GM12878 (cell line): ENCODE results near the gene FKBP2.
A peak's percentile ranks its signal among the peaks of the same experiment; 100 is the strongest.

ENCODE experiments used
- CEBPB ChIP-seq, 2 experiments: fragments of 150-350 bp in 1 of 2; IDR thresholded peaks; 2 replicates each; pipeline ENCODE4 v1.6.1; 2012 to 2014; ENCODE audit warnings: low read depth in 2 of 2, low read length in 2 of 2, borderline replicate concordance in 1 of 2, inconsistent platforms in 1 of 2
- MTA3 ChIP-seq: IDR thresholded peaks from 2 replicates; pipeline ENCODE4 v1.6.1; 2012; ENCODE audit warnings: low read length, inconsistent platforms, borderline replicate concordance
- MXI1 ChIP-seq: fragments of 150-350 bp; IDR thresholded peaks from 2 replicates; pipeline ENCODE4 v1.6.1; 2011; ENCODE audit warnings: low read depth, mild to moderate bottlenecking, inconsistent platforms, low read length, improper control_type of control experiment
- POLR2AphosphoS5 ChIP-seq: IDR thresholded peaks from 2 replicates; pipeline ENCODE4 v1.6.1; 2011; ENCODE audit warnings: mild to moderate bottlenecking, low read length, inconsistent platforms
- RAD21 ChIP-seq: IDR thresholded peaks from 2 replicates; pipeline ENCODE4 v1.6.1; 2011; ENCODE audit warnings: mild to moderate bottlenecking, low read depth, low read length, moderate library complexity; ENCODE audit not compliant: insufficient read depth
- SMAD1 ChIP-seq: fragments of 450-650 bp; IDR thresholded peaks from 2 replicates; pipeline ENCODE4 v1.6.1; 2018; ENCODE audit warnings: mild to moderate bottlenecking, low read depth; ENCODE audit not compliant: partially characterized antibody
- TCF7 ChIP-seq: IDR thresholded peaks from 2 replicates; pipeline ENCODE4 v1.6.1; 2014; ENCODE audit warnings: antibody characterized with exemption, borderline replicate concordance
- ZBED1 ChIP-seq: IDR thresholded peaks from 2 replicates; pipeline ENCODE4 v1.6.1; 2016; ENCODE audit warnings: borderline replicate concordance
- TF ChIP-seq, protein P1 (sequence below): IDR thresholded peaks from 2 replicates; pipeline ENCODE4 v1.6.1; 2011; ENCODE audit warnings: mild to moderate bottlenecking, low read depth, low read length, moderate library complexity; ENCODE audit not compliant: insufficient replicate concordance
- TF ChIP-seq, protein P2 (sequence below), 3 experiments: IDR thresholded peaks in 2 of 3; conservative IDR thresholded peaks in 1 of 3; 2 replicates each; pipeline ENCODE4 v1.5.1; 2011; ENCODE audit warnings: low read depth in 3 of 3, low read length in 3 of 3, mild to moderate bottlenecking in 3 of 3, control low read depth in 2 of 3, moderate library complexity in 2 of 3, inconsistent platforms in 1 of 3, mixed read lengths in 1 of 3; ENCODE audit not compliant: control insufficient read depth in 2 of 3, insufficient read depth in 1 of 3; ENCODE audit errors: extremely low read depth in 1 of 3
- TF ChIP-seq, protein P3 (sequence below): IDR thresholded peaks from 2 replicates; pipeline ENCODE4 v1.6.1; 2012; ENCODE audit warnings: low read depth, low read length, improper control_type of control experiment

DNA sequence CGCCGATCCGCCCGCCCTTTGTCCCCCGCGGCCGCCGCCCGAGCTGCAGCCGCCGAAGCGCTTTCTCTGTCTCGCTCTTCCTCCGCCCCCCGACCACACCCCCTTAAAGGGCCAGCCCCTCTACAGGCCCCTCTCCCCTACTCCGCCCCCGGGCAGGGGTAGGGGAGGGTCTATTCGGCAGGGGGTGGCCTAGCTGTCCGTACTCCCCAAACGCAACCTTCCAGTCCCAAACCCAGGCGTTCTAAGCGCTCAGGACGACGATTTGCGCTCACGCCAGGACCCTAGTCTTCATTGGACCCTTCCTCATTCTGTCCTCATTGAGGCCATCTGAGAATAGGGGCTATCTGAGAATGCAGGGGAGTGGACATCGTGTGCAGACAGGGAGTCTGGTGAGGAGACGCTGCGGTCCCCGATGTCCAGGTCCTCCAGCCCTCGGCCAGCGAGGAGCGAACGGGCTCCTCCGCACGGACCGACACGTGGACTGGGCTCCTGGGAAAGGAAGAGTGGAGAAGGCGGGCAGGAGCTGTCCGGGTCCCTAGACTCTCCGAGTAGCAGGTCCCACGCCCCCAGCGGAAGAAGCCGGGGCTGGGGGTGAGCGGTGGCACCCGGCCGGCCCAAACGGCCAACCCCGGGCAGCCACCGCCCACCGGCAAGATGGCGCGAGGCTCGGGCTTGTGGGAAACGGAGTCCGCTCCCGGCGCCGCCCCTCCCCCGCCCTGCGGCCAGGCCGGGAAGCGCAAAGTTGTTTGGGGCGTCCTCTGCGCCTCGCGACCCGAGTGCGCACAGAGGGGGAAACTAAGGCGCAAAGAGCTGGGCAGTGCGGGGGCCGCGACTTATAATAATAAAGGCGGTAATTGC lies 6.2 kb downstream of the FKBP2 start, which contains the start of gene PPP1R14B:
- TF ChIP-seq, protein P1, sequence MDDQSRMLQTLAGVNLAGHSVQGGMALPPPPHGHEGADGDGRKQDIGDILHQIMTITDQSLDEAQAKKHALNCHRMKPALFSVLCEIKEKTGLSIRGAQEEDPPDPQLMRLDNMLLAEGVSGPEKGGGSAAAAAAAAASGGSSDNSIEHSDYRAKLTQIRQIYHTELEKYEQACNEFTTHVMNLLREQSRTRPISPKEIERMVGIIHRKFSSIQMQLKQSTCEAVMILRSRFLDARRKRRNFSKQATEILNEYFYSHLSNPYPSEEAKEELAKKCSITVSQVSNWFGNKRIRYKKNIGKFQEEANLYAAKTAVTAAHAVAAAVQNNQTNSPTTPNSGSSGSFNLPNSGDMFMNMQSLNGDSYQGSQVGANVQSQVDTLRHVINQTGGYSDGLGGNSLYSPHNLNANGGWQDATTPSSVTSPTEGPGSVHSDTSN, result no peak
- no peak for TF ChIP-seq MTA3
- TF ChIP-seq, protein P2, sequence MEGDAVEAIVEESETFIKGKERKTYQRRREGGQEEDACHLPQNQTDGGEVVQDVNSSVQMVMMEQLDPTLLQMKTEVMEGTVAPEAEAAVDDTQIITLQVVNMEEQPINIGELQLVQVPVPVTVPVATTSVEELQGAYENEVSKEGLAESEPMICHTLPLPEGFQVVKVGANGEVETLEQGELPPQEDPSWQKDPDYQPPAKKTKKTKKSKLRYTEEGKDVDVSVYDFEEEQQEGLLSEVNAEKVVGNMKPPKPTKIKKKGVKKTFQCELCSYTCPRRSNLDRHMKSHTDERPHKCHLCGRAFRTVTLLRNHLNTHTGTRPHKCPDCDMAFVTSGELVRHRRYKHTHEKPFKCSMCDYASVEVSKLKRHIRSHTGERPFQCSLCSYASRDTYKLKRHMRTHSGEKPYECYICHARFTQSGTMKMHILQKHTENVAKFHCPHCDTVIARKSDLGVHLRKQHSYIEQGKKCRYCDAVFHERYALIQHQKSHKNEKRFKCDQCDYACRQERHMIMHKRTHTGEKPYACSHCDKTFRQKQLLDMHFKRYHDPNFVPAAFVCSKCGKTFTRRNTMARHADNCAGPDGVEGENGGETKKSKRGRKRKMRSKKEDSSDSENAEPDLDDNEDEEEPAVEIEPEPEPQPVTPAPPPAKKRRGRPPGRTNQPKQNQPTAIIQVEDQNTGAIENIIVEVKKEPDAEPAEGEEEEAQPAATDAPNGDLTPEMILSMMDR (IDR thresholded peaks at IDR 0.05 in 2 of 3, conservative IDR thresholded peaks at IDR 0.05 in 1 of 3; ENCODE audit: control insufficient read depth in 2 of 3, extremely low read depth in 1 of 3, insufficient read depth in 1 of 3, low read depth in 3 of 3, low read length in 3 of 3), result 0 out of 6 replicates have a peak, but pooled peaks of 1 of the 3 experiments have one; percentile 6
- TF ChIP-seq CEBPB (IDR thresholded peaks at IDR 0.05; ENCODE audit: borderline replicate concordance in 1 of 2, low read depth in 2 of 2, low read length in 2 of 2), result no peak
- TF ChIP-seq TCF7, result no peak
- TF ChIP-seq MXI1, result 0 out of 2 replicates have a peak, but pooled peaks have one; percentile 46
- TF ChIP-seq POLR2AphosphoS5, result no peak
- TF ChIP-seq SMAD1, result no peak
- TF ChIP-seq, protein P3, sequence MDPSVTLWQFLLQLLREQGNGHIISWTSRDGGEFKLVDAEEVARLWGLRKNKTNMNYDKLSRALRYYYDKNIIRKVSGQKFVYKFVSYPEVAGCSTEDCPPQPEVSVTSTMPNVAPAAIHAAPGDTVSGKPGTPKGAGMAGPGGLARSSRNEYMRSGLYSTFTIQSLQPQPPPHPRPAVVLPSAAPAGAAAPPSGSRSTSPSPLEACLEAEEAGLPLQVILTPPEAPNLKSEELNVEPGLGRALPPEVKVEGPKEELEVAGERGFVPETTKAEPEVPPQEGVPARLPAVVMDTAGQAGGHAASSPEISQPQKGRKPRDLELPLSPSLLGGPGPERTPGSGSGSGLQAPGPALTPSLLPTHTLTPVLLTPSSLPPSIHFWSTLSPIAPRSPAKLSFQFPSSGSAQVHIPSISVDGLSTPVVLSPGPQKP, result no peak
- TF ChIP-seq ZBED1, result no peak
- no peak for TF ChIP-seq RAD21
